ENCODE measurements around the gene MROH2A.

MROH2A gene

GRCh38 chr2:233801357-233802131 lies 23.4 kb downstream of the MROH2A start:
- DNase-seq (ENCODE audit: low read depth in 2 of 2): peak in 1 of 2 donors; percentile 13

- no peak for DNase-seq (ENCODE audit: low read depth in 2 of 2)
Observed at GRCh38 chr2:233802132-233802815, 24.1 kb downstream of the MROH2A start.

- DNase-seq (ENCODE audit: low read depth in 2 of 2): no peak
Observed at GRCh38 chr2:233803292-233803911, 25.3 kb downstream of the MROH2A start.

- DNase-seq (ENCODE audit: low read depth in 2 of 2): no peak
Observed at GRCh38 chr2:233803994-233804393, 25.9 kb downstream of the MROH2A start.

GRCh38 chr2:233807215-233807865 lies 29.2 kb downstream of the MROH2A start:
- DNase-seq (ENCODE audit: low read depth in 2 of 2): no peak

GRCh38 chr2:233807966-233808935 lies 30.1 kb downstream of the MROH2A start:
- no peak for DNase-seq (ENCODE audit: low read depth in 2 of 2)

GRCh38 chr2:233810385-233810784 lies 32.3 kb downstream of the MROH2A start:
- DNase-seq (ENCODE audit: low read depth in 2 of 2): no peak

- no peak for DNase-seq (ENCODE audit: low read depth in 2 of 2)
Observed at GRCh38 chr2:233811087-233811486, 33.0 kb downstream of the MROH2A start.

GRCh38 chr2:233811732-233812131 lies 33.6 kb downstream of the MROH2A start:
- no peak for DNase-seq (ENCODE audit: low read depth in 2 of 2)

- no peak for DNase-seq (ENCODE audit: low read depth in 2 of 2)
Observed at GRCh38 chr2:233813236-233814055, 35.3 kb downstream of the MROH2A start.

GRCh38 chr2:233814056-233814835 lies 36.1 kb downstream of the MROH2A start:
- no peak for DNase-seq (ENCODE audit: low read depth in 2 of 2)

- no peak for DNase-seq (ENCODE audit: low read depth in 2 of 2)
Observed at GRCh38 chr2:233815861-233816260, 37.7 kb downstream of the MROH2A start.

GRCh38 chr2:233816334-233816733 lies 38.2 kb downstream of the MROH2A start:
- no peak for DNase-seq (ENCODE audit: low read depth in 2 of 2)

- no peak for DNase-seq (ENCODE audit: low read depth in 2 of 2)
Observed at GRCh38 chr2:233816771-233817170, 38.6 kb downstream of the MROH2A start.

- no peak for DNase-seq (ENCODE audit: low read depth in 2 of 2)
Observed at GRCh38 chr2:233817361-233817911, 39.3 kb downstream of the MROH2A start.

- no peak for DNase-seq (ENCODE audit: low read depth in 2 of 2)
Observed at GRCh38 chr2:233817995-233818638, 40.0 kb downstream of the MROH2A start.

- DNase-seq (ENCODE audit: low read depth in 2 of 2): no peak
Observed at GRCh38 chr2:233818639-233819621, 40.8 kb downstream of the MROH2A start.
